ENCODE results near the gene SON.

- TF ChIP-seq CTCF (IDR thresholded peaks at IDR 0.05) = no peak
- no peak for TF ChIP-seq POLR2A (IDR thresholded peaks at IDR 0.05)
Measured at GRCh38 chr21:33584455-33584854, 41.6 kb downstream of the SON start.

Measured in heart left ventricle (tissue), 13 donors.